HCEC 1CT (cell line): ENCODE measurements around the gene RCAN2.

Source experiments
- DNase-seq: peaks from one replicate; pipeline ENCODE4 v3.0.0-alpha.2; 2017

RCAN2 gene

GRCh38 chr6:46331461-46331860 is 159.8 kb downstream of the RCAN2 start:
- DNase-seq, result no peak

GRCh38 chr6:46329568-46329967 is 161.7 kb downstream of the RCAN2 start:
- no peak for DNase-seq

DNA sequence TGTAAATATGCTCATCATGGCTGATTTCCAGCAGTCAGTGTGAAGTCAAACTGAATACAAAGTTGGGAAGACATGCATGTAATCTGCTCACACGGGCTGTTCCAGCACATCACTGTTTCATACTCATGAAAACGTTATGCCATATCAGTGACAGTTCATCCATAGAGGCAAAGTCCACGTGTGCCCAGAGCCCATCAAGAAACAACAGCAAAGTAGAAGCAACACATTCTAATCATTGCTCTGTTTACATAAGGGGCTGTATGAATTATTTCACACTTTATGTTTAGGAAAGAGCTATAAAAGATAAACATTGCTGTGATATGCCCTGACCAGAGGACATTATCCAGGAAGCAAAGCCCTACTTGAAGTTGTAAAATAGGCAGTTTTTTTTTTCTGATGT is 163.5 kb downstream of the RCAN2 start:
- DNase-seq, result no peak

DNA sequence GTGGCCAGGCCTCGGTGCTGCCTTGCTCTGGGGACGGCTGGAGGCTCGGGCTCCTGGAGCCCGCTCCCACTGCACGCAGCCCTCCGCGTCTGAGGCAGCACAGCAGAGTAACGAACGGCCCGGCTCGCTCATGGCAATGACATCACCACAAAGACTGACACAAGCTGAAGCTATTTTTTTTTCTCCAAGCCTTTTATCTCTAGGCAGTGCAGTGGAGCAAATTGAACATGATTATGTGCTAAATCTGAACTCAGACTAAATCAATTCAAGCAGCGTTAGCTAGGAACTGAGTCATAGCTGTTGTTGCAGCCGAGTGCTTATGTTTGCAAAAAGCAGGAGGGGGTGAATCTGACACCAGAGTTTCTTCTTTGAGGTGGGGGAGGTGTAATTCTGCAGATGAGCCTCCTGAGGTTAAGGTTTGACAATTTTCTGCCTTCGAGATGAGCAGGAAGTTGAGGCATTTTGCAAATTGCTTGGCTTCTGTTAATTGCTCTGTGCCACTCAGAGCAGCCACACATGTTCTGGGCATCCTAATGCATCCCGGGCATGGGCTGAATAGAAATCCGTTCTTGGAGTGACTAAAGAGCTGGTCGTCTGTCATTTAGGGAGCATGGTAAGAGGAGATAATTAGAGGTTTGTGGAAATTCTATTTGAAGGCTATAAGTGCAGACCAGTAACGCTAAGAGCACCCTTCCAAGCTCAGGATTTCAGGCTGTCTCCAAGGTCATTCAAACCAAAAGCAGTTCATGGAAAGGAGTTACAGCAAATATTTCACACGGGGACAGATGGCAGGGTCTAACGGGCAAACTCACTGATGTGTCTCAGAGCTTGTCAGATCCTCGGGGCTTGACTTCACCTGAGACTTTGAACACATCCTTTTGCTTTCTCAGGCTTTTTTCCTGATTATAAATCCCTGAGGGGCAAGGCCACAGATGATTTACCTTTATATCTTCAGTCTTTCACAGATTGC is 165.4 kb downstream of the RCAN2 start:
- peak; percentile 78 for DNase-seq

- no peak for DNase-seq
These were observed 166.5 kb downstream of the RCAN2 start for GRCh38 chr6:46324706-46325105.

DNA sequence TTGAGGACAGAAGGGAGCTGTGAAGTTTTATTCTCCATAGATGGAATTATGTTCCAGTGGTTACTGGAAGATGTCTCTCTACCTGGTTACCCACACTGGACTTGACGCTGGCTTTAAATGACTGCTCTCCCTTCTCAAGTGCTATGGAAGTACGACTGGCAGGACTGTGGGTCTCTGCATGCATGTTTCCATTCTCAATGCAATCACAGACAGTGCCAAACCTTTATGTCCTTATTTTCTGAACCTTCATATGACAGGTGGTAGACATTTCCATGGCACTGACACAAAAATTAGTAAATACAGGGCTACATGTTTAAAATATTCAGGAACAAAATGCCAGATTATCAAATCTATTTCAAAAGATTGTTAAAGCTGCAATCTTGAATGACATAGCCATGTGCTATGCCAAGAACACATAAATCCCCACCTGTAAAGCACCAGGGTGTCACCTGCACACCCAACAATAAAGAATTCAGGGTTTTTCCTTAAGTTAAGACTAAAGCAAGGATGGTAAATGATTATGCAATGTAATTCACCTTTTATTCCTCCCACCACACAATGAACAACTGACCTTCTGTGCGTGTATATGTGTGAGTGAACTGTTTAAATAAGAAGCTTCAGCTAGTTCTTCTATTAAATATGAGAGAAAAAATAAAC is 167.2 kb downstream of the RCAN2 start:
- no peak for DNase-seq

- peak; percentile 95 for DNase-seq
These were observed 167.8 kb downstream of the RCAN2 start for GRCh38 chr6:46323312-46323965.

GRCh38 chr6:46320505-46320904 is 170.7 kb downstream of the RCAN2 start:
- DNase-seq, result peak; percentile 12

- DNase-seq, result no peak
These were observed 175.7 kb downstream of the RCAN2 start for GRCh38 chr6:46315589-46315988.

- DNase-seq, result no peak
These were observed 178.6 kb downstream of the RCAN2 start for GRCh38 chr6:46312654-46313053.

- no peak for DNase-seq
These were observed 181.1 kb downstream of the RCAN2 start for GRCh38 chr6:46310196-46310595.

DNA sequence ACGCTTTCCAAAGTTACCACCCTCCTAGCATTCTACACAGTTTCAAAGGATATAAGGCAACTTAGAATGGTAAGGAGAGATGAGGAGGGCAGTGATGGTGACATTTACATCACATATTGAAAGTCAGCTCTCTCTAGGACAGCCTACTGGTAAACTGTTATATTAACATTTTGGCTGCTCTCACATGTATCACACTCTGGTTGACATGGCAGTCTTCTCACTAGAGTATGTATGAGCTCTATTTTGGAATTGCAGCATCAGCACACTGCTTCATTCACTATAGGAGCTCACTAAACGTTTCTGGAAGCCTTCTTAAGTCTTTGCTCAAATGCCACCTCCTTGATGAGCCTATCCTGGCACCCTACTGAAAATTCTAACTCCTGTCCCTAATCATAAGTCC is 184.8 kb downstream of the RCAN2 start:
- no peak for DNase-seq

- no peak for DNase-seq
These were observed 185.4 kb downstream of the RCAN2 start for GRCh38 chr6:46305833-46306232.

DNA sequence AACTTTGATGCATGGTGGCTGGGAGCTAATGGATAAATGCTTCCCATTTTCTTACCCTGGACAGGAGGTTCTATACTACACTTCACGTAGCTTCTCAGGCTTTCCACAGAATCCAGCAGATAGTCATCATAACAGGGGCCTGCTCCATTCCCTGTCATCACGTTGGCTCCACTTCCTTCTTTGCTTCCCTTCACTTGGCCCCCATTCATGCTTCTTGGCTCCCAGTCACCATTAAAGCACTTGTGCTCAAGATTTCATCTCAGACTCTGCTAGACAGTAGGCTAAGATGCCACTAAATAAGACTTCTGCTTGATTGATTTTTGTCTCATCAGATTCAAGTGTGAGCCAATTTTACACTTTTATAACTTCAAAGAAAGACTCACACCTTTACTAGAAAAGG is 186.0 kb downstream of the RCAN2 start:
- DNase-seq, result no peak

DNA sequence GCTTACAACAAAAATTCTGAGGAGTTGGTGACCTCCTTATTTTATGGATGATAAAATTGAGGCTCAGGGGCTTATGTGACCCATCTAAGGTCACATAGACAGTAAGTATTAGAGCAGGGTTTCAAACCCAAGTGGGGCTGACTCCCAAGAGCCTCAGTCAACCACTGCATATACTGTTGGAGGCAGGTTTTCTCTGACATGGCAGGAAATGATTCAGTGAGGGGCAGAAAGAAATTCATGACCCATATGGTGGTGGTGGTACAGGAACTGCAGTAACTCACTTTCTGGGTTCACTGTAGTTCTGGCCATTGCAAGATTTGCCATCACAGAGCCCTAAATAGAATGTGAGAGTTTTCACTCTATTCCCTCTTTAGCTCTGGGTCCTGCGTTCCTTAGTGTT is 188.4 kb downstream of the RCAN2 start:
- no peak for DNase-seq

DNA sequence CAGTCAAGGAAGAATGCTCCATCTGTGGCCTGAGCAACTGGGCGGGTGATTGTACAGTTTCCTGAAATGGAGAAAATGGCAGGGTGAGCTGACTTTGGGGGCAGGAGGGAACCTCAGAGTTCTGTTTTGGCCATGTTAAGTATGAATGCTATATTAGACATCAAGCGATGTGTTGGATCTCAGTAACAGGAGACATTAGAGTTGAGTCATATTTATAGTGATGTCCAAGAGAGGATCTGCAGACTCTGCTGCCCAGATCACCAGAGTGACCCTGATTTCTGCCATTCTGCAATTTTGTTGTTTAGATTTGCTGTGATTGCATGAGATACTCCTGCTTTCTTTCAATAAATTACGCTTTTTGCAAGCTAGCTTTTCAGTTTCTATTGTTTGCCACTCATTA is 189.1 kb downstream of the RCAN2 start:
- DNase-seq, result no peak

GRCh38 chr6:46299253-46299652 is 192.0 kb downstream of the RCAN2 start:
- DNase-seq, result no peak

- DNase-seq, result no peak
These were observed 194.7 kb downstream of the RCAN2 start for GRCh38 chr6:46296586-46296985.

DNA sequence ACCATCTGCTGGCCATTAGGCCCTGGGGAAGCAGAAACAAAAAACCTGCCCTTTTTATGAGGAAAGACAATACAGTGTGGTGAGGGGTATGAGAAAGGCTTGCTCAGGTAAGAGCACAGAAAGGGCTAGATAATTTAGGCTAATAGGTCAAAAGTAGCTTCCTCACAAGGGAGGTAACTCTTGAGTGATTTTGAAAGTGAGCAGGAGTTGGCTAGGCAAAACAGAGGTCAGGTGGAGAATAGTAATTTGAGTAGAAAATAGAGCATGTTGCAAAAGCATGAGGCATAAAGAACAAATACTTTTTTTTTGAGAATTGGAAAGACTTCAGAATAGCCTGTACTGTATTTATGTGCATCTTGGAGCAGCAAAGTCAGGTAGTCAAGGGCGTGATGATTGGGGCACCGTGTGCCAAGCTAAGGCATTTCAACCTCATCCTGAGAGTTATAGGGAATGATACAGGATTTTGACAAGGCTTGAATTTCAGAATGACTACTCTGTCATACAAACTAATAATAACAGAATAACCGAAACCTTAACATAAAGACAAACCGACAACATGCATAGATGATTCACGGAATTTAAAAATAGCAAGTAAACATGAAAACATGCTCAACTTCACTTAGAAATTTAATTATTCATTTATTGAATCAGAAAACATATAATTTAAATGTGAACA is 197.5 kb downstream of the RCAN2 start:
- DNase-seq, result no peak

DNA sequence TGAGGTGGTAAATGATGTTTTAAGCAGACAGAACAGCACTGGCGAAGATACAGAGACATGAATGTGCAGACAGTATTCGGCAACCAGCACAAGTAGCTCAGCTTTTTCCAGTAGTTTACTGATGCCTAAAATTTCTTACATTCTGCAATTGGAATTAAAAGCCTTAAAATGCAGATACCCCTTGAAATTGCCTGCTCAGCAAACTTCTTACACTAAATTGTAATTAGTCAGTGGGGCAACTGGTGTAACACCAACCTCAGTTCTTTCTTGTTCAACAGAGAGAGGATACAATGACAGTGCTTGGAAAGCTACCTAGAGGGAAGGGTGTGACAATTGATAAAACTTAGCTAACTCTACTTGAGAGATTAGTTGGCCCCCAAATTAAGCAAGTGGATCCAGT is 199.4 kb downstream of the RCAN2 start:
- DNase-seq, result no peak

- DNase-seq, result no peak
These were observed 200.0 kb downstream of the RCAN2 start for GRCh38 chr6:46291275-46291633.

DNA sequence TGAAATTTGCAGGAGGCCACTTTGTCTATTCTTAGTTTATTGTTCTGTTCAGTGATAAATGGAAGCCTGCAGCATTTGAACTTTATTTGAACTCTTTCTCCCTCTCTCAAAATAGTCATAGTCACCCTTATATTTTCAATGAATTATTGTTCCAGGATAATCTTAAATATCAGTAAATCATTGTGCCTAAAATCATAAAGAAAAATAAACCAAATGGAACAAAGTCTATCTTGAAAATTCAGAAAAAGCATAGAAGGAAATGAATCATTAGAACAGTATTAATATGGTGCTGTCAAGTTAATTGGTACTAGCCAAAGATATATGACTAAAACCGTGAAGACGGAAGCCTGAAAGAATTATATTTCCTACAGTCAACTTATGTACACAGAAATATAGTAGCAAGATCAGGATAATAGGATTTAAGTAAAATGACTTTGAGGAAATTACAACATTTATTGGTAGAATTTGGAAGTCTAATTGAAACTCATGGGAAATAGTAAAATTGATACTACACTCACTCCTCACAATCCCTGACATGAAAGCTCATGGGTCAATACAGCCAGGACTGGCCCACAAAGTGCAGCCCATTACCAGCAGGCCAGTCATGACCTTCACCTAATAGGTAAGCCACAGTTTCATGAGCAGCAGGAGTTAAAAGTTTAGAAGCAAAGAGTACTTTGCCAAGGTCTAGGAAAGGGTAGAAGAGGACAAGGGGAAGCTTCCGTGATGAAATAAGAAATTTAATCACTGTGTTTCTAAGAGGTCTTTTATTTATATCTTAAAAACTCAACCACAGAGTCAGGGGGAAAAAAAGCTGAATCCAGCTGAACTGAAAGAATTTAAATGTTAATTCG is 200.6 kb downstream of the RCAN2 start:
- DNase-seq, result no peak
